Measurements from ENCODE around the gene GART.

The GART gene

GRCh38 chr21:33458861-33459260 lies 83.1 kb downstream of the GART start:
- FAIRE-seq = no peak

DNA sequence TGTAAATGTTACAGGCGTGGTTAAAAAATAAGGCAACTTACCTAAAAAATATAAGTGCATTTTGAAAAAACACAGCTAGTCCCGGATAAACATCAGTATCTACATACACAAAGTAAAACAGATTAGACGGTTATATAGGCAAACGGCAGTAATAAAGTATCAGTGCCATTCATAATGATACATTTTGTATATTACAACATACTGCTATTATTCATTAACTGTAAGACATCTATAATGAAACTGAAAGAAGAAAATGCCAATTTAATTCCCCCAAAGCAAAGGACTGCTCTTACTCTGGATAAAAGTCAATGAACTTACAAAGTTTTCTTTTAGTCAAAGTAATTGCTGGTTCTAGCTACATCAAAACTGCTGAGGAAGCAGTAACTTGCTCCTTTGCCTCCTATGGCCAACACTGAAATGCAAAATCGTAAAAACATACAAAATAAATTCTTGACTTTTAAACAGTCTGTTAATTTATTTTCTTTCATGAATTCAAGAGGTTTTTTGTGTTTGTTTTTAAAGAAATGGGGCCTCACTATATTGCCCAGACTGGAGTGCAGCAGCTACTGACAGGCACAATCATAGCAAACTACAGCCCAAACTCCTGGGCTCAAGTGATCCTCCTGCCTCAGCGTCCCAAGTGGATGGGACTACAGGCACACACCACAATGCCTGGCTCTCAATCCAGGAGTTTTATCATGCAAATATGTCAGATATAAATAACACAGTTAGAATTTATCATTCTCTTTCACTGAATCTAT lies 86.1 kb downstream of the GART start:
- FAIRE-seq = no peak

Data from endometrium (tissue), 2 donors.